Loucy (cell line): ENCODE data around the gene CALCB.

Experiments used
- H2AFZ ChIP-seq: fragments of 200-600 bp; sonication (generic); 2 replicates; pipeline ENCODE4 v1.6.0; 2016; ENCODE audit warnings: antibody characterized with exemption, mild to moderate bottlenecking, low read length, moderate library complexity
- H3F3A ChIP-seq: fragments of 200-600 bp; 2 replicates; pipeline ENCODE4 v1.6.0; 2016; ENCODE audit warnings: antibody characterized with exemption, low read depth, mild to moderate bottlenecking
- H3K27me3 ChIP-seq: fragments of 200-600 bp; sonication (generic); 2 replicates; pipeline ENCODE4 v1.6.1; 2014; ENCODE audit warnings: low read length, mild to moderate bottlenecking; ENCODE audit not compliant: insufficient read depth, poor library complexity, severe bottlenecking
- H3K36me3 ChIP-seq: fragments of 200-600 bp; sonication (generic); 2 replicates; pipeline ENCODE4 v1.6.1; 2016; ENCODE audit warnings: low read length; ENCODE audit not compliant: insufficient read depth
- H3K4me1 ChIP-seq: fragments of 200-600 bp; sonication (generic); 2 replicates; pipeline ENCODE4 v1.5.1; 2014; ENCODE audit warnings: low read length, mild to moderate bottlenecking; ENCODE audit not compliant: insufficient read depth, poor library complexity, severe bottlenecking
- H3K4me2 ChIP-seq: fragments of 200-600 bp; sonication (generic); 2 replicates; pipeline ENCODE4 v1.6.0; 2014; ENCODE audit warnings: antibody characterized with exemption, low read length, low read depth, mild to moderate bottlenecking; ENCODE audit not compliant: poor library complexity, severe bottlenecking
- H3K4me3 ChIP-seq: fragments of 200-600 bp; sonication (generic); 2 replicates; pipeline ENCODE4 v1.5.1; 2014; ENCODE audit warnings: low read length, mild to moderate bottlenecking, mixed read lengths; ENCODE audit not compliant: poor library complexity, severe bottlenecking
- H3K79me2 ChIP-seq: fragments of 200-600 bp; sonication (generic); 2 replicates; pipeline ENCODE4 v1.6.1; 2014; ENCODE audit warnings: low read length; ENCODE audit not compliant: insufficient read depth
- H3K9ac ChIP-seq: fragments of 200-600 bp; sonication (generic); 2 replicates; pipeline ENCODE4 v1.6.0; 2014; ENCODE audit warnings: mild to moderate bottlenecking, low read depth, low read length, moderate library complexity; ENCODE audit not compliant: poor library complexity, severe bottlenecking
- H3K9me2 ChIP-seq: fragments of 200-600 bp; sonication (generic); replicated peaks from 2 replicates; pipeline ENCODE4 v1.6.1; 2016; ENCODE audit warnings: low read depth, low read length, mixed read lengths
- H3K9me3 ChIP-seq: fragments of 200-600 bp; sonication (generic); 2 replicates; pipeline ENCODE4 v1.6.1; 2014; ENCODE audit warnings: mild to moderate bottlenecking, antibody characterized with exemption, low read length, low read depth; ENCODE audit not compliant: insufficient read depth
- H4K20me1 ChIP-seq: fragments of 200-600 bp; sonication (generic); 2 replicates; pipeline ENCODE4 v1.6.0; 2014; ENCODE audit warnings: antibody characterized with exemption, low read length, mild to moderate bottlenecking; ENCODE audit not compliant: insufficient read depth, poor library complexity, severe bottlenecking
- EZH2phosphoT487 ChIP-seq: fragments of 200-600 bp; IDR thresholded peaks from 2 replicates; pipeline ENCODE4 v1.6.1; 2018; ENCODE audit warnings: antibody characterized with exemption, mild to moderate bottlenecking, moderate library complexity, borderline replicate concordance
- TF ChIP-seq, protein P1 (sequence below): fragments of 200-600 bp; sonication (generic); conservative IDR thresholded peaks from 2 replicates; pipeline ENCODE4 v1.5.1; 2014; ENCODE audit warnings: mild to moderate bottlenecking, antibody characterized with exemption, low read length

The CALCB gene

DNA sequence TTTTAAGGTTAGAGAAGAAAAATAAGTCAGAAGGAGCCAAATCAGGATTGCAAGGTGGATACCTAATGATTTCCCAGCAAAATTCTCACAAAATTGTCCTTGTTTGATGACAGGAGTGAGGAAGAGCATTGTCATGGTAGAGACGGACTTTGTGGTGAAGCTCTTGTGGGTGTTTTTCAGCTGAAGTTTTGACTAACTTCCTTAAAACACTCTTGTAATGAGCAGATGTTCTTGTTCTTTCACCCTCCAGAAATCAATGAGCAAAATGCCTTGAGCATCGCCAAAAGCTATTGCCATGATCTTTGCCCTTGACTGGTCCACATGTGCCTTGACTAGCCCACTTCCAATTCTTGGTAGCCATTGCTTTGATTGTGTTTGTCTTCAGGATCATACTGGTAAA, 20.0 kb downstream of the CALCB start:
- H3K79me2 ChIP-seq, result no peaks in the 10 kb centered on the region
- H3F3A ChIP-seq, result no peaks in the 10 kb centered on the region
- no peaks in the 10 kb centered on the region for H4K20me1 ChIP-seq
- no peak overlapping the region for H3K4me3 ChIP-seq
- H3K9me2 ChIP-seq, result no peaks in the 10 kb centered on the region
- no peaks in the 10 kb centered on the region for H3K4me1 ChIP-seq
- no peak overlapping the region for H2AFZ ChIP-seq
- no peaks in the 10 kb centered on the region for H3K36me3 ChIP-seq
- H3K9me3 ChIP-seq, result no peaks in the 10 kb centered on the region
- no peaks in the 10 kb centered on the region for H3K27me3 ChIP-seq
- H3K4me2 ChIP-seq, result no peak overlapping the region
- no peak overlapping the region for H3K9ac ChIP-seq
- TF ChIP-seq, protein P1, sequence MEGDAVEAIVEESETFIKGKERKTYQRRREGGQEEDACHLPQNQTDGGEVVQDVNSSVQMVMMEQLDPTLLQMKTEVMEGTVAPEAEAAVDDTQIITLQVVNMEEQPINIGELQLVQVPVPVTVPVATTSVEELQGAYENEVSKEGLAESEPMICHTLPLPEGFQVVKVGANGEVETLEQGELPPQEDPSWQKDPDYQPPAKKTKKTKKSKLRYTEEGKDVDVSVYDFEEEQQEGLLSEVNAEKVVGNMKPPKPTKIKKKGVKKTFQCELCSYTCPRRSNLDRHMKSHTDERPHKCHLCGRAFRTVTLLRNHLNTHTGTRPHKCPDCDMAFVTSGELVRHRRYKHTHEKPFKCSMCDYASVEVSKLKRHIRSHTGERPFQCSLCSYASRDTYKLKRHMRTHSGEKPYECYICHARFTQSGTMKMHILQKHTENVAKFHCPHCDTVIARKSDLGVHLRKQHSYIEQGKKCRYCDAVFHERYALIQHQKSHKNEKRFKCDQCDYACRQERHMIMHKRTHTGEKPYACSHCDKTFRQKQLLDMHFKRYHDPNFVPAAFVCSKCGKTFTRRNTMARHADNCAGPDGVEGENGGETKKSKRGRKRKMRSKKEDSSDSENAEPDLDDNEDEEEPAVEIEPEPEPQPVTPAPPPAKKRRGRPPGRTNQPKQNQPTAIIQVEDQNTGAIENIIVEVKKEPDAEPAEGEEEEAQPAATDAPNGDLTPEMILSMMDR, result no peak
- TF ChIP-seq EZH2phosphoT487, result no peak

DNA sequence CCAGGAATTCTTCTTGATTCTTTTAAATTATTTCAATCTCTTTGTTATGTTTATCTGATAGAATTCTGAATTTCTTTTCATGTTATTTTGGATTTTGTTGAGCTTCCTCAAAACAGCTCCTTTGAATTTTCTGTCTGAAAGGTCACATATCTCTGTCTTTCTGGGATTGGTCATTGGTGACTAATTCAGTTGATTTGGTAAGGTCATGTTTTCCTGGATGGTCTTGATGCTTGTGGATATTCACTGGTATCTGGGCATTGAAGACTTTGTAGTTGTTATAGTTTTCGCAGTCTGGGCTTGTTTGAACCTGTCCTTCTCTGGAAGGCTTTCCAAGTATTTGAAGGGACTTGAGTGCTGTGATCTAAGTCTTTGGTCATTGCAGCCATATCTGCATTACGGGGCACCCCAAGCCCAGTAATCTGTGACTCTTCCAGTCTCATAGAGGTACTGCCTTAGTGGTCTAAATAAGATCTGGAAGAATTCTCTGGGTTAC, 22.4 kb downstream of the CALCB start:
- H3K4me2 ChIP-seq, result no peak overlapping the region
- no peak overlapping the region for H2AFZ ChIP-seq
- H3K9me3 ChIP-seq, result no peaks in the 10 kb centered on the region
- H3K9me2 ChIP-seq, result no peaks in the 10 kb centered on the region
- H3K4me3 ChIP-seq, result no peak overlapping the region
- H3F3A ChIP-seq, result no peaks in the 10 kb centered on the region
- no peaks in the 10 kb centered on the region for H3K27me3 ChIP-seq
- TF ChIP-seq, protein P1, result no peak
- no peak for TF ChIP-seq EZH2phosphoT487
- H3K79me2 ChIP-seq, result no peaks in the 10 kb centered on the region
- H3K9ac ChIP-seq, result no peak overlapping the region
- no peaks in the 10 kb centered on the region for H3K36me3 ChIP-seq
- H4K20me1 ChIP-seq, result no peaks in the 10 kb centered on the region
- H3K4me1 ChIP-seq, result no peaks in the 10 kb centered on the region

DNA sequence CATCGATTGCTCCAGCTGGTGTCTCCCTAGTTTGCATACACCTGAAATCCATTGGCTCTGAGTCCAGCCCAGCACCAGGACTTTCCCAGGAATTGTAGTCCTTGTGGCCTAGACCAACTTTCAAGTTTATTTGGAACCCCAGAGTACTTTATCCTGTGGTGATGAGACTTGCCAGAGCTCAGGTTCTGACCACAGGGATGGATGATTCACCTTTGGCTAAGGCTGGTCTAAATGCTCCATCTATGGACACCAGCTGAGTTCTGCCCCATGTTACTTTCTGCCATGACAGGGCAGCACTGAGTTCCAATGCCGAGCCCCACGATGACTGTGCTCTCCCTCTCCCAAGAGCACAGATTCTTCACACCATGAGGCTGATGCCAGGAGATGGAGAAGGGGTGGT, 24.0 kb downstream of the CALCB start:
- TF ChIP-seq, protein P1, result no peak
- TF ChIP-seq EZH2phosphoT487, result no peak
- Histone ChIP-seq H3K4me1 (no peaks in the 10 kb centered on the region), H3F3A (no peaks in the 10 kb centered on the region), H3K36me3 (no peaks in the 10 kb centered on the region), H3K9me3 (no peaks in the 10 kb centered on the region), H4K20me1 (no peaks in the 10 kb centered on the region), H3K4me3 (no peak overlapping the region), H3K79me2 (no peaks in the 10 kb centered on the region), H2AFZ (no peak overlapping the region), H3K9ac (no peak overlapping the region), H3K9me2 (no peaks in the 10 kb centered on the region), H3K27me3 (no peaks in the 10 kb centered on the region), H3K4me2 (no peak overlapping the region)
